Measurements from ENCODE around the gene ZNF22.

Gene ZNF22

GRCh38 chr10:44993922-44994751 lies 6.6 kb upstream of the ZNF22 start:
- no peak overlapping the region for H3K9ac ChIP-seq (ENCODE audit: low read length)
- H3K9me3 ChIP-seq (ENCODE audit: control insufficient read depth, insufficient read depth, low read depth, low read length) = no peaks in the 10 kb centered on the region
- H3K27me3 ChIP-seq (ENCODE audit: control insufficient read depth, insufficient read depth, low read length) = 0 out of 2 replicates have a peak, but pooled peaks cover under 1% of the 10 kb centered on the region
- no peak overlapping the region for H3K27ac ChIP-seq (ENCODE audit: low read depth, low read length)
- peaks cover 37% of the 10 kb centered on the region for H3K4me1 ChIP-seq (ENCODE audit: control insufficient read depth, insufficient read depth, low read length)
- no peak overlapping the region for H3K4me3 ChIP-seq (ENCODE audit: low read depth, low read length)
- peaks cover 5% of the 10 kb centered on the region; the same call in 1 of the 2 replicates for H3K36me3 ChIP-seq (ENCODE audit: control insufficient read depth, insufficient read depth, low read length)

DNA sequence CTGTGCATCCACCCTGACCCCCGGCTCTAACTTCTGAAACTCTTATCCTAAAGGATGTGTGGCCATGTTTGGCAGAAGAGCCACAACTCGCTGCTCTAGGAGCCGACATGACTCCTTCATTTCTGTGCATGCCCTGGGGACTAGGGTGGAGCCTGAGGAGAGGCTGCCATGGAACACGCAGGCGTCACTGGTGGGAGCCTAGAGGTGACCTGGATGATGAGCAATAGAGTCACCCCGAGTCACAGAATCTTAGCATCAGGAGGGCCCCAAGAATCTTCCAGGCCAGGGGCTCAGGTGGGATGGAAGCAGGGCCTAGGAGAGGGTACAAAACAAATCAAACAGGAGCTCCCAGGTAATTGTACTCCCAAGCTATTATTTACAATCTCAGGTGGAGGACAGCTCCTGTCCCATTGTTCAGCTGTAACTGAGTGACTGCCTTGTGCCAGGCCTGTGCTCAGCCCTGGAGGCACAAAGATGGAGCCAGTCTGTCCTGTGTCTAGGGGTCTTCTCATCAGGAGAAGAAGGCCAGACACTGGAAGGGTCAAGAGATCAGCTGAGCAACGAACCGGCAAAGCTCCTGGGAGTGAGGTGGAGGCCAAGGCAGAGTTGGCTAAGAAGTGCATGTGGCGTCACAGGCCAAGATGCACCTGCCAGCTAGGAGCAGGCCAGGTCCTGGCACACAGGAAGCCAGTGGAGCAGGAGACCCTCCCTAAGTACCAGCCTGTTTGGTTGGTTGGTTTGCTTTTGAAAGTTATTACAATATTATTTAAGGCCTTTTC lies 5.8 kb upstream of the ZNF22 start:
- no peak overlapping the region for H3K9ac ChIP-seq (ENCODE audit: low read length)
- no peak overlapping the region for H3K4me3 ChIP-seq (ENCODE audit: low read depth, low read length)
- H3K36me3 ChIP-seq (ENCODE audit: control insufficient read depth, insufficient read depth, low read length) = peaks cover 5% of the 10 kb centered on the region; the same call in 1 of the 2 replicates
- no peak overlapping the region for H3K27ac ChIP-seq (ENCODE audit: low read depth, low read length)
- peaks cover 29% of the 10 kb centered on the region for H3K4me1 ChIP-seq (ENCODE audit: control insufficient read depth, insufficient read depth, low read length)
- no peaks in the 10 kb centered on the region for H3K9me3 ChIP-seq (ENCODE audit: control insufficient read depth, insufficient read depth, low read depth, low read length)
- no peaks in the 10 kb centered on the region for H3K27me3 ChIP-seq (ENCODE audit: control insufficient read depth, insufficient read depth, low read length)

GRCh38 chr10:44995581-44995913 lies 5.2 kb upstream of the ZNF22 start:
- Histone ChIP-seq H3K9me3 (ENCODE audit: control insufficient read depth, insufficient read depth, low read depth, low read length) (no peaks in the 10 kb centered on the region), H3K4me1 (ENCODE audit: control insufficient read depth, insufficient read depth, low read length) (peaks cover 29% of the 10 kb centered on the region), H3K27ac (ENCODE audit: low read depth, low read length) (no peak overlapping the region), H3K4me3 (ENCODE audit: low read depth, low read length) (no peak overlapping the region), H3K27me3 (ENCODE audit: control insufficient read depth, insufficient read depth, low read length) (peaks cover 2% of the 10 kb centered on the region; the same call in 1 of the 2 replicates), H3K9ac (ENCODE audit: low read length) (no peak overlapping the region), H3K36me3 (ENCODE audit: control insufficient read depth, insufficient read depth, low read length) (peaks cover 5% of the 10 kb centered on the region; the same call in 1 of the 2 replicates)

- H3K36me3 ChIP-seq (ENCODE audit: control insufficient read depth, insufficient read depth, low read length) = peaks cover 5% of the 10 kb centered on the region; the same call in 1 of the 2 replicates
- H3K9ac ChIP-seq (ENCODE audit: low read length) = no peak overlapping the region
- H3K27ac ChIP-seq (ENCODE audit: low read depth, low read length) = no peak overlapping the region
- H3K9me3 ChIP-seq (ENCODE audit: control insufficient read depth, insufficient read depth, low read depth, low read length) = no peaks in the 10 kb centered on the region
- H3K4me3 ChIP-seq (ENCODE audit: low read depth, low read length) = no peak overlapping the region
- peaks cover 24% of the 10 kb centered on the region for H3K4me1 ChIP-seq (ENCODE audit: control insufficient read depth, insufficient read depth, low read length)
- peaks cover 2% of the 10 kb centered on the region; the same call in 1 of the 2 replicates for H3K27me3 ChIP-seq (ENCODE audit: control insufficient read depth, insufficient read depth, low read length)
Observed at GRCh38 chr10:44995914-44996669, 4.6 kb upstream of the ZNF22 start.

DNA sequence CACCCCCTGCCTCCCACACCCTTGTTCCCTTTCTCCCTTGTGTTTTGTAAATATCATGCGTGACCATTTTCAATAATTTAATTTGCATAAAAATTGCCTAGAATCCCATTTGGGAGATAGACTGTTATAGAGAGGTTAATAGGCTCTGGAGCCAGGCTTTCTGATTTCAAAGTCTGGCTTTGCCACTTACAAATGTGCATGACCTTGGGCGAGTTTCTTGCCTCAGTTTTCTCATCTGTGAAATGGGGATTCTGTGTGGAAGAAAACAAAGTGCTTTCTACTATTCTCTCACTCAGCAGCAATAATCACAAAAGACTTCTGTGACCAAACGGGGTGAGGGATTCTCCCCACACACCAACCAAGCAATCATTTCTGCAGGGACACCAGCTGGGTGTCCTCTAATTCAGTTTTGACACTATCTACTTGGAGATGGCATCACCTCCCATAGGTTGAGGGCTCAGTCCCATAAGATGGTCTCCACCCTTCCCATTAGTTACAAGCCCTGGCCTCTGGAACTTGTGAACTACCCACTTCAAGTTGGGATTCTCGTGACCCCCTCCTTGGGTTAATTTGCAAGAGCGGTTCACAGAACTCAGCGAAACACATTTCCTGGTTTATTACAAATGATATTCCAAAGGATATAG lies 3.5 kb upstream of the ZNF22 start:
- Histone ChIP-seq H3K4me1 (ENCODE audit: control insufficient read depth, insufficient read depth, low read length) (peaks cover 19% of the 10 kb centered on the region), H3K4me3 (ENCODE audit: low read depth, low read length) (no peak overlapping the region), H3K9ac (ENCODE audit: low read length) (no peak overlapping the region), H3K36me3 (ENCODE audit: control insufficient read depth, insufficient read depth, low read length) (peaks cover under 1% of the 10 kb centered on the region; the same call in 1 of the 2 replicates), H3K27me3 (ENCODE audit: control insufficient read depth, insufficient read depth, low read length) (peaks cover 2% of the 10 kb centered on the region; the same call in 1 of the 2 replicates), H3K27ac (ENCODE audit: low read depth, low read length) (no peak overlapping the region), H3K9me3 (ENCODE audit: control insufficient read depth, insufficient read depth, low read depth, low read length) (no peaks in the 10 kb centered on the region)

DNA sequence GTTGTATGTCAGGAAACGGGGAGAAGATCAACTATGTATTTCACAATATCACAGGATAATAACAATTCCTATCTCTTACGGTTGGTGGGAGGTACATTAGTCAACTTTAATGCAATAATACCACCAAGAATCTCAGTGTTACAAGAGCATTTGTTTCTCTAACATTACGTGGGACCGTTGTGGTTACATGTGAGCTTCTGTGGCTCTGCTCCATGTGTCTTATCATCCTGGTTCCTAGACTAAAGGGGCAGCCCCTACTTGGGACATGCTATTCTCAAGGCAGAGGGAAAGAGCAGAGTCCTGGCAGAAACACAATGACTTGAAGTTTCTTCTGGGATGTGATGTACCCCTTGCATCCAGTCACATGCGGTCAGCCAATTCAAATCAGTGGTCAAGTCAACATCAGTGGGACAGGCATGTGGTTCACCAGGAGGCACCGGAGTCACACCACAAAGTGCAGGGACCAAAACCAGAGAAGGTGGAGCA lies 2.5 kb upstream of the ZNF22 start:
- H3K27me3 ChIP-seq (ENCODE audit: control insufficient read depth, insufficient read depth, low read length) = peaks cover 2% of the 10 kb centered on the region; the same call in 1 of the 2 replicates
- no peak overlapping the region for H3K9ac ChIP-seq (ENCODE audit: low read length)
- H3K27ac ChIP-seq (ENCODE audit: low read depth, low read length) = no peak overlapping the region
- H3K4me3 ChIP-seq (ENCODE audit: low read depth, low read length) = no peak overlapping the region
- peaks cover 19% of the 10 kb centered on the region for H3K4me1 ChIP-seq (ENCODE audit: control insufficient read depth, insufficient read depth, low read length)
- no peaks in the 10 kb centered on the region for H3K9me3 ChIP-seq (ENCODE audit: control insufficient read depth, insufficient read depth, low read depth, low read length)
- no peaks in the 10 kb centered on the region; the same call in 1 of the 2 replicates for H3K36me3 ChIP-seq (ENCODE audit: control insufficient read depth, insufficient read depth, low read length)

DNA sequence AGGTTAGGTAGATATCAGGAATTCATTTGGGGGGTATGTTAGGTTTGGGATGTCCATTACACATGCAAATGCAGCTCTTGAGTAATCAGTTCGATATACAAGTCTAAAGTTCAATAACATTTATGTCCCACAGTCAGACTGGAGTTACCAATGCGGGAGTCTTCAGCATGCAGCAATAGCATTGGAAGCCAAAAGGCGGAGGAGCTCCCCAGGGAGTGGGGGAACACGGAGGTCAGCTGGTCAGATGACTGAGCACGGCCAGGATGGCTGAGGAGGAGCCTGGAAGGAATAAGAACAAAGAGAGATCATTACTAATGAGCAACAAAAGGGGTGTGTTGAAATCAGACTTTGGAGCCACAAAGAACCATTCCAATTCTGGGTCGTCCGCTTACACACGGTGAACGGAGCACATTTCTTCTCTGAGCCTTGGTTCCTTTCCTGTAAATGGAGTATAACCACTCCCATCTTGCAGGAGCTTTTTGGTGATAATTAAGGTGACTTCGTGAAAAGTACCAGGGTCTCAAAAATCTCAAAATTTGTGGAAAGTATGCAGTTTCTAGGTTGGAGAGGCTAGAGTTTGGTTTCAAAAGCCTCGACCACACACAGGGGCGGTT lies 478 bp upstream of the ZNF22 start:
- Histone ChIP-seq H3K36me3 (ENCODE audit: control insufficient read depth, insufficient read depth, low read length) (peaks cover 4% of the 10 kb centered on the region; the same call in 1 of the 2 replicates), H3K27me3 (ENCODE audit: control insufficient read depth, insufficient read depth, low read length) (peaks cover 2% of the 10 kb centered on the region; the same call in 1 of the 2 replicates), H3K27ac (ENCODE audit: low read depth, low read length) (no peak overlapping the region), H3K9ac (ENCODE audit: low read length) (no peak overlapping the region), H3K4me3 (ENCODE audit: low read depth, low read length) (peak overlapping the region; percentile 64; the same call in 1 of the 2 replicates), H3K4me1 (ENCODE audit: control insufficient read depth, insufficient read depth, low read length) (peaks cover 6% of the 10 kb centered on the region; the same call in 1 of the 2 replicates), H3K9me3 (ENCODE audit: control insufficient read depth, insufficient read depth, low read depth, low read length) (no peaks in the 10 kb centered on the region; the same call in 1 of the 2 replicates)

DNA sequence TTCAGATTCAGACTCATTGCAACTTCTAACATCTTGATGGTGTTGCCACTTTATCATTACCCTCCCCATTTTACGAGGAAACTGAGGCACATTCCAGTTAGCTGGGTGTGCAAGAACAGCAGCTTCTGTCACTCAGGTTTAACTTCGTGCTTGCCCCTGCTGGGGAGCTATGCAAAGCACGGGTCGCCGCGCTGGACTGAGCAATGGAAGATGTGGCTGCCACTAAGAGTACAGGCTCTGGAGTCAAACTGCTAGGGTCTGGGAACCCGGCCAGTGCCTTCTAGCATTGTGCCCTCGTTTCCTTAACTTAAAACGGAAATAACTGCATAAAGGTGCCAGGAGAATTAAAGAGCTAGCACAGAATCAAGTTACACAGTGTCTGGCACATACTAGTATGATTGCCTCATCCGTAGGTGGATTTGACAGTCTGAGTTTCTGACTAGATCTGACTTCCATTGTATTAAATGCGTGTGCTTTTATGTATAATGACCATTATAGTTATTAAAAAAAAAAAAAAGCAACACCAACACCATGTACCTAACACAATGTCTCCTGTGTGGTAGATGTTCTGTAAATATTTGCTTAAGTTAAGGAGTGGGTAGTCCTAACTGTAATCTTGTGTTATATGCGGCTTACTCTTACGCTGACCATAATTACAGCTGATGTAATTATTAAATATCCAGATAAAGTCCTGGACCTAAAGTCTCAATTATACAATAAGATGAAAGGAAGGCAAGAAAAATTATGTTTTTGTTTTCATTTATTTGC lies 842 bp downstream of the ZNF22 start:
- Histone ChIP-seq H3K4me3 (ENCODE audit: low read depth, low read length) (peak overlapping the region; percentile 64), H3K36me3 (ENCODE audit: control insufficient read depth, insufficient read depth, low read length) (peaks cover 4% of the 10 kb centered on the region; the same call in 1 of the 2 replicates), H3K9me3 (ENCODE audit: control insufficient read depth, insufficient read depth, low read depth, low read length) (no peaks in the 10 kb centered on the region; the same call in 1 of the 2 replicates), H3K27ac (ENCODE audit: low read depth, low read length) (no peak overlapping the region), H3K4me1 (ENCODE audit: control insufficient read depth, insufficient read depth, low read length) (peaks cover 6% of the 10 kb centered on the region; the same call in 1 of the 2 replicates), H3K27me3 (ENCODE audit: control insufficient read depth, insufficient read depth, low read length) (peaks cover 2% of the 10 kb centered on the region; the same call in 1 of the 2 replicates), H3K9ac (ENCODE audit: low read length) (peak overlapping the region; percentile 29)

DNA sequence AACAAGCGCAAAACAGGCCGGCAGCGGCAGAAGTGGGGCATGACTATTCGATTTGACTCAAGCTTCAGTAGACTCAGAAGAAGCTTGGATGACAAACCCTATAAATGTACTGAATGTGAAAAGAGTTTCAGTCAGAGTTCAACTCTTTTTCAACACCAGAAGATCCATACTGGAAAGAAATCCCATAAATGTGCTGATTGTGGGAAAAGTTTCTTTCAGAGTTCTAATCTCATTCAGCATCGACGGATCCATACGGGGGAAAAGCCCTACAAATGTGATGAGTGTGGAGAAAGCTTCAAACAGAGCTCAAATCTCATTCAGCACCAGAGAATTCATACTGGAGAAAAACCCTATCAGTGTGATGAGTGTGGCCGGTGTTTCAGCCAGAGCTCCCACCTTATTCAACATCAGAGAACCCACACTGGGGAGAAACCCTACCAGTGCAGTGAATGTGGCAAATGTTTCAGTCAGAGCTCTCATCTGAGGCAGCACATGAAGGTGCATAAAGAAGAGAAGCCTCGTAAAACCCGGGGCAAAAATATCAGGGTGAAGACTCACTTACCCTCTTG lies 2.8 kb downstream of the ZNF22 start:
- Histone ChIP-seq H3K9ac (ENCODE audit: low read length) (no peak overlapping the region), H3K27me3 (ENCODE audit: control insufficient read depth, insufficient read depth, low read length) (peaks cover 2% of the 10 kb centered on the region; the same call in 1 of the 2 replicates), H3K27ac (ENCODE audit: low read depth, low read length) (no peak overlapping the region), H3K4me1 (ENCODE audit: control insufficient read depth, insufficient read depth, low read length) (peaks cover 8% of the 10 kb centered on the region; the same call in 1 of the 2 replicates), H3K36me3 (ENCODE audit: control insufficient read depth, insufficient read depth, low read length) (peaks cover 4% of the 10 kb centered on the region; the same call in 1 of the 2 replicates), H3K4me3 (ENCODE audit: low read depth, low read length) (no peak overlapping the region), H3K9me3 (ENCODE audit: control insufficient read depth, insufficient read depth, low read depth, low read length) (no peaks in the 10 kb centered on the region; the same call in 1 of the 2 replicates)
